TTC549 (cell line): ENCODE results near the gene LTBP4.
"Not testable (repeated sequence)": the region's sequence is repeated elsewhere in the genome, so short reads cannot be mapped to it uniquely, and the experiment has no call there.

Experiments used
- FAIRE-seq: peaks from 2 replicates; lab custom pipeline; 2012; peaks lifted over from hg19 to GRCh38; lab: Jason Lieb, UNC

The LTBP4 gene

DNA sequence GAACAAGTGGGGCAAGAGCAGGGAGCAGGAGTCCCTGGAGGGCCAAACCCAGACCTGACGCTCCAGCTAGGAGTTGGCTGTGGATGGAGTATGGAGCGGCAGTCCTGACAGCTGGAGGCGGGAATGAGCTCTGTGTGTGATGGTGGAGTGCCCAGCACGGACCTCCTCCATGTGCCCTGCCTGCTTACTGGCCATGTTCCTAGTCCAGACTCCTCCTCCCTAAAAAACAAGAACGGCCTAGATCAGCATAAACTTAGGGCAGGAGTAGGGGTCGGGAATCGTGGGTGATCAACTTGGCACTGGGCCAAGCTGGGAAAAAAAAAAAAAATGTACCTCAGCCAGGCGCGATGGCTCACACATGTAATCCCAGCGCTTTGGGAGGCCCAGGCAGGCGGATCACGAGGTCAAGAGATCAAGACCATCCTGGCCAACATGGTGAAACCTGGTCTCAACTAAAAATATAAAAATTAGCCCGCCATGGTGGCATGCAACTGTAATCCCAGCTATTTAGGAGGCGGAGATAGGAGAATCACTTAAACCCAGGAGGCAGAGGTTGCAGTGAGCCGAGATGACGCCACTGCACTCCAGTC is 29.5 kb downstream of the LTBP4 start:
- FAIRE-seq, result no peak

DNA sequence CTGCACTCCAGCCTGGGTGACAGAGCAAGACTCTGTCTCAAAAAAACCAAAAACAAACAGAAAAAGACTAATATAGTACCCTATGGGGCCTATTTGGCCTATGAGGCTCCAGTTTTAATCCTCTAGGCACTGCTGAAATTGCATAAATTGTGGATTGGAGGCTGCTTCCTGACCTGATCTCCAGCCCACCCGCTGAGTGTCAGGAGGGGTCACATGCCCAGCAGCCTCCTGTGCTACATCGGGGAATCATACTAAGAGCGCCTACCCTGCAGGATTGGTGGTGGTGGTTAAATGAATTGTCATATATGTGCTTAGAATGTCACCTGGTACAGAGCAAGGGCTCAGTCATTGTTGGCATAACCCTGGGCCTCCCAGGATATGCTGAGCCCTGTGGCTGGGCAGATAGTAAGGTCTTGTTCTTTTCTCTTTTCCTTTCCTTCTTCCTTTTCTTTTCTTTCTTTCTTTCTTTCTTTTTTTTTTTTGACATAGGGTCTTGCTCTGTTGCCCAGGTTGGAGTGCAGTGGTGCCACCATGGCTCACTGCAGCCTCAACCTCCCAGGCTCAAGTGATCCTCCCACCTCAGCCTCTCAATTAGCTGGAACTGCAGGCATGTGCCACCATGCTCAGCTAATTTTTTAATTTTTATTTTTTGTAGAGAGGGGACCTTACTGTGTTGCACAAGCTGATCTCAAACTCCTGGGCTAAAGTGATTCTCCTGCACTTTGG is 31.3 kb downstream of the LTBP4 start:
- FAIRE-seq, result no peak

DNA sequence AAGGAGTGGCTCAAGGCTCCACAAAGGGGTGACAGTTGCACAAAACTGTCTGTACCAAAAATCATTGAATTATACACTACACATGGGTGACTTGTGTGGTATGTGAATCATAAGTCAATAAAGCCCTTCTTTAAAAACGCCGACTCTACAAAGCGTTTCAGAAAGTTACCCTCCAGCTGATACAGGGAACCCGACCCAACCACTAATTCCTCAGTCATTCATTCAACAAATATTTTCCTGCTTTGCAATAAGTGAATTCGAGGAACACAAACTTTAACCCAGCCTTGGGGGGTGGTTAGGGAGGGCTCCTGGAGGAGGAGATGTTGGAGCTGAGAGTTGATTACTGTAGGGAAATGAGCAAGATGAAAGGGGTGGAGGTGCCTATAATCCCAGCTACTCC is 32.0 kb downstream of the LTBP4 start:
- FAIRE-seq, result no peak

DNA sequence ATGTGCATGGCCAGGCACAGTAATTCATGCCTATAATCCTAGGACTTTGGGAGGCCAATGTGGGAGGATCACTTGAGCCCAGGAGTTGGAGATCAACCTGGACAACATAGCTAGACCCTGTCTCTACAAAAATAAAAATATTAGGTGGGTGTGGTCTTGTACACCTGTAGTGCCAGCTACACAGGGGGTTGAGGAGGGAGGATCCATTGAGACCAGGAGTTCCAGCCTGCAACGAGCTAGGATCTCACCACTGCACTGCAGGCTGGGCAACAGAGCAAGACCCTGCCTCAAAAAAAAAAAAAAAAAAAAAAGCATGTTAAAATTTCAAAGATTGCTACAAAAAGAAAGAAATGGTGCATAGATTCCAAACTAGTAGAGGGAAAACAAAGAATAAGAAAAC is 37.2 kb downstream of the LTBP4 start:
- no peak for FAIRE-seq

- FAIRE-seq, result no peak
Observed at GRCh38 chr19:40639638-40639982, 38.4 kb downstream of the LTBP4 start.

GRCh38 chr19:40640744-40641143 is 39.6 kb downstream of the LTBP4 start:
- FAIRE-seq, result no peak

GRCh38 chr19:40641281-40641680 is 40.1 kb downstream of the LTBP4 start:
- no peak for FAIRE-seq

DNA sequence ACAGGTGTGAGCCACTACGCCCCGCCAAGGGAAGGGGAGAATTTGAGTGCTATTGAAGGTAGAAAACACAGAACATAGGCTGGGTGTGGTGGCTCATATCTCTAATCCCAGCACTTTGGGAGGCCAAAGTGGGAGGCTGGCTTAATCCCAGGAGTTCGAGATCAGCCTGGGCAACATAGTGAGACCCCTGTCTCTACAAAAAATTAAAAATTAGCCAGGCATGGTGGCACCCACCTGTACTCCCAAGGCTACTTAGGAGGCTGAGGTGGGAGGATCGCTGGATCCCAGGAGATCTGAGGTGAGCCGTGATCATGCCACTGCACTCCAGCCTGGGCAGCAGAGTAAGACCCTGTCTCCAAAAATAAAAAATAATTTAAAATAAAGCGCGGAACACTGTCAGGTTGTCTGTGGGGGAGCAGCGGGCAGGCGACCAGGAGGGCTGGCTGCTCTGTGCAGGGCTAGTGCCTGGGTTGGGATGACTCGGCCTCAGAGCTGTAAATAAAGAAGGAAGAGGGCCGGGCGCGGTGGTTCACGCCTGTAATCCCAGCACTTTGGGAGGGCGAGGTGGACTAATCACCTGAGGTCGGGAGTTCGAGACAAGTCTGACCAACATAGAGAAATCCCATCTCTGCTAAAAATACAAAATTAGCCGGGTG is 41.0 kb downstream of the LTBP4 start:
- FAIRE-seq, result no peak

GRCh38 chr19:40642757-40643305 is 41.7 kb downstream of the LTBP4 start:
- FAIRE-seq, result no peak

DNA sequence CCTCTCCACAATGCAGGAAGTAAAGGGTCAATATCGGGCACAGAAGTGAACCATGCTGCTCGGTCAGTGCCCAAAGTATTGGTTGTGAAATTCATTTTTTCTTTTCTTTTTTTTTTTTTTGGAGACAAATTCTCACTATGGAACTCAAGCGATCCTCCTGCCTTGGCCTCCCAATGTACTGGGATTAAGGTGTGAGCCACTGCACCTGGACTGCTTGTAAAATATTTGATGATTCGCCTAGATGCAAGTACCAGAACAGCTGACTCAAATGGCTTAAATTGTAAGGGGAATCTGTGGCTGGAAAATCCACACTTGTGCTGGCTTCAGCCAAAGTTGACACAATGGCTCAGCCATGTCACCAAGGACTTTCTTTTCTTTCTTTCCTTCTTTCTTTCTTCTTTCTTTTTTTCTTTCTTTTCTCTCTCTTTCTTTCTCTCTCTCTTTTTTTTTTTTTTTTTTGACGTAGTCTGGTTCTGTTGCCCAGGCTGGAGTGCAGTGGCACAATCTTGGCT is 45.6 kb downstream of the LTBP4 start:
- no peak for FAIRE-seq

GRCh38 chr19:40649903-40650675 is 48.9 kb downstream of the LTBP4 start:
- FAIRE-seq, result not testable (repeated sequence)

GRCh38 chr19:40650749-40651305 is 49.7 kb downstream of the LTBP4 start:
- no peak for FAIRE-seq

GRCh38 chr19:40652303-40652702 is 51.1 kb downstream of the LTBP4 start:
- not testable (repeated sequence) for FAIRE-seq

DNA sequence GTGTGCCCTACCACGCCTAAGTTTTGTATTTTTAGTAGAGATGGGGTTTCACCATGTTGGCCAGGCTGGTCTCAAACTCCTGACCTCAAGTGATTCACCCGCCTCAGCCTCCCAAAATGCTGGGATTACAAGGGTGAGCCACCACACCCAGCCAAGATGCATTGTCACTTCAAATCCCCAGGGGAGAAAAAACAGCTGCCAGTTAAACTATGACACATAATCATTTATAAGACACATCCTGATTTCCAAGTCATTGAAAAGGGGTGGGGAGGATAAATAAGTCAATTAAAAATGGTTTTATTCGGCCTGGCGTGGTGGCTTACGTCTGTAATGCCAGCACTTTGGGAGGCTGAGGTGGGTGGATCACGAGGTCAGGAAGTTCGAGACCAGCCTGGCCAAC is 54.5 kb downstream of the LTBP4 start:
- not testable (repeated sequence) for FAIRE-seq

- FAIRE-seq, result no peak
Observed at GRCh38 chr19:40658031-40658430, 56.9 kb downstream of the LTBP4 start.

- FAIRE-seq, result no peak
Observed at GRCh38 chr19:40659116-40659515, 57.9 kb downstream of the LTBP4 start.

DNA sequence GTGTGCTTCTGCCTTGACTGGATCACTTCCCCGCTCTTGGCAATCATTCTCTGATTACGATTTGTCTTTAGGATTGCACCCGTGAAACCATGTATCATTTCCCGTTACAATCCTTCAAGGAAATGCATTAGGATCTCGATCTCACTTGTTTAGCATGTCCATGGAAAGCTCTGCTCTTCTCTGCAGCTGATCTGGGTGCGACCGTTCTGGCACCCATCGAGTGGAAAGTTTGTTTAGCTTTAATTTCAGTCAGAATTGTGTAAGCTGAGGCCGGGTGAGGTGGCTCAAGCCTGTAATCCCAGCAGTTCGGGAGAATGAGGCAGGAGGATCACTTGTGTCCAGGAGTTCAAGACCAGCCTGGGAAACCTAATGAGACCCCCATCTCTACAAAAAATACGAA is 58.4 kb downstream of the LTBP4 start:
- no peak for FAIRE-seq

DNA sequence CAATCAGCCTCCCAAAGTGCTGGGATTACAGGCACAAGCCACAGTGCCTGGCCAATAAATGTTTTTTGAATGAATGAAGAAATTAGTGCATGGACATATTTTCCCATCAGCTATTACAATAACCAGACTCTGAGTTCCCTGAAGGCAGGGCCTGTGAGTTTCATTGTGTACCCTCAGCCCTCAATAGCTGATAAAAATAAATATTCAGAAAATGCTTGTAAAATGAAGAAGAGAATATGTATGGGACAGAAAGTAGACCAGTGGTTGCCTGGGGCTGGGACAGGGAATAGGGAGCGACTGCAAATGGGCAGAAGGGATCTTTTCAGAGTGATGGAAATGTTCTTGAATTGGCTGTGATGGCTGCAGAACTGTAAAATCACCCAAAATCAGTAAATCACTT is 60.4 kb downstream of the LTBP4 start:
- no peak for FAIRE-seq

- FAIRE-seq, result no peak
Observed at GRCh38 chr19:40662925-40663694, 61.9 kb downstream of the LTBP4 start.

- FAIRE-seq, result no peak
Observed at GRCh38 chr19:40663695-40664692, 62.8 kb downstream of the LTBP4 start.
